NCI-H2081 (cell line): ENCODE data around the gene DCXR.

Source experiments
- DNase-seq, 2 experiments: peaks; one replicate each; lab custom pipeline; 2025; lab: John Stamatoyannopoulos, UW

Gene DCXR

DNA sequence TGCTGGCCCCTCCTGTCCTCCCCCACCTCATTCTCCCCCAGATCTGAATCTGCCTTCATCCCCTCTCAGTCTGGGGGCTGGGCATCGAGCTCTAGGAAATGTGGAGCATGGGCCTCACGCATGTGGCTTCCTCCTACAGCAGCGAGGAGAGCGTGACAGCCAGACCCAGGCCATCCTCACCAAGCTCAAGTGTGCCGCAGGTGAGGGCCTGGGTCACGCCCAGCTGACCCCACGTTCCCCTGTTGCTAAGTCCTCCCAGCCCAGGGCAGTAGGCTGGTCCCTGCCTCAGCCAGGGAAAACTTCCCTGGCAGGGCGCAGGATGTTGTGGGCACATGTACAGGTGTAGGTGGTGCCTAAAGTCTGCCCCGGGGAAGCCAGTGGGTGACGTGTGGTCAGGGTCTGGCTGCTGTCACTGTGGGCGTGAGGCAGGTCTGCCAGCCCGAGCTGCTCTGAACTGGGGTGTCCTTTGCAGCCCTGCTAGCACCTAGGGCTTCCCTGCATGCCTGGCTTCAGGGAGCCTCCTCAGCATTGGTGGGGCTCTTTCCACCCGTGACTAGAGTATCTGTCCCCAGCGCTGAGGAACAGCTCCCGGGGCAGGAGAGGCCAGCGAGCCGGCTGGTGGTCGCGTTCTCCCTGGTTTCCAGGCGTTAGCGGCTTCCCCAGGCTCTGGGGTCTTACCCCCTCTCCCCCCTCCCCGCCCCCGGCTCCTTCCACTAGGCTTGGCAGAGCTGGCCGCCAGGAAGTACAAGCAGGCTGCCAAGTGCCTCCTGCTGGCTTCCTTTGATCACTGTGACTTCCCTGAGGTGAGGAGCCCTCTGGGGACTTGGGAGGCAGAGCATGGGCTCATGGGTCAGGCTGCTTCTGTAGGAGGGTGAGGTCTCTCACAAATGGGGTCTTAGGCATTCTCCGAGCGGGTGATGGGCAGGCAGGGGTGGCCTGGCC, 17.8 kb upstream of the DCXR start:
- DNase-seq, result peak in 1 of 2 experiments; percentile 19

DNA sequence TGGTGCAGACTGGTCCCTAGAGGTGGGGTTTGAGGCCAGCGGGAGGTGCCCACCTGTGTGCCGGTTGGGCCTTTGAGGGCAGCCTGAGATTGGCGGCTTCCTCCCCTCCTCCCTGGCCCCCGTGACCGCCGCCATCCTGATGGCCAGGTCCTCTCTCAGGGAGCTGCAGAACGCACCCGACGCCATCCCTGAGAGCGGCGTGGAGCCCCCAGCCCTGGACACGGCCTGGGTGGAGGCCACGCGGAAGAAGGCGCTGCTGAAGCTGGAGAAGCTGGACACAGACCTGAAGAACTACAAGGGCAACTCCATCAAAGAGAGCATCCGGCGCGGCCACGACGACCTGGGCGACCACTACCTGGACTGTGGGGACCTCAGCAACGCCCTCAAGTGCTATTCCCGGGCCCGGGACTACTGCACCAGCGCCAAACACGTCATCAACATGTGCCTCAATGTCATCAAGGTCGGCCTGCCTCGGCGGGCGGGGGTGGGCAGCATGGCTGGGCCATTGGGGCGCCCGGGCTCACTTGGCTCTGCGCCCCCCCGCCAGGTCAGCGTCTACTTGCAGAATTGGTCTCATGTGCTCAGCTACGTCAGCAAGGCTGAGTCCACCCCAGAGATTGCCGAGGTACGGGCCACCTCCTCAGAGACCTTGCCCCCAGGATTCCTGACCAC, 17.0 kb upstream of the DCXR start:
- no peak for DNase-seq

DNA sequence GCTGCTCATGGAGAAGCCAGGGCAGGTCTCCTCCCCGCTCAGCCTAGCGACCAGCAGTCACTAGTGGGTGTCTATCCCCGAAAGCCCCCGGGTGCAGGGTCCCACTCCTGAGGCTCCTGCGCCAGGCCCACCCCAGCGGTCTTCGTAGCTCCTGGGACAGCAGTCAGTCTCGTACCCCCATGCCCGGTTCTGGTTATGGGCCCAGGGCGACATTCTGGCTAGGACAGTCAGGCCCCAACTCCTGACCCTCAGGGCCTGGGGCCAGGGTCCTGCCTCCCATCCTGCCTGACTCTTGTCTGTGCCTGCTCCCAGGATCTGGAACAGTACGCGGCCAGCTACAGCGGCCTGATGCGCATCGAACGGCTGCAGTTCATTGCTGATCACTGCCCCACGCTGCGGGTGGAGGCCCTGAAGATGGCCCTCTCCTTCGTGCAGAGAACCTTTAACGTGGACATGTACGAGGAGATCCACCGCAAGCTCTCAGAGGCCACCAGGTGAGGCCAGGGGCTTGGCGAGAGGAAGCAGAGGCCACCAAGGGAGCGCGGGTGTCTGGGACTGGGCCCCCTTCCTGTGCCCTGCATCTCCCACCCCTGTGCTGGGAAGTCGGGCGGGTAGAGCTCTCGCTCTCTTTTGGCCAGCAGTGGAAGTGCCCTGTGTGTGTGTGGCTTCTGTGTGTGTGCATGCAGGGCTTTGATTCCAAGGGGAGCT, 16.2 kb upstream of the DCXR start:
- no peak for DNase-seq

DNA sequence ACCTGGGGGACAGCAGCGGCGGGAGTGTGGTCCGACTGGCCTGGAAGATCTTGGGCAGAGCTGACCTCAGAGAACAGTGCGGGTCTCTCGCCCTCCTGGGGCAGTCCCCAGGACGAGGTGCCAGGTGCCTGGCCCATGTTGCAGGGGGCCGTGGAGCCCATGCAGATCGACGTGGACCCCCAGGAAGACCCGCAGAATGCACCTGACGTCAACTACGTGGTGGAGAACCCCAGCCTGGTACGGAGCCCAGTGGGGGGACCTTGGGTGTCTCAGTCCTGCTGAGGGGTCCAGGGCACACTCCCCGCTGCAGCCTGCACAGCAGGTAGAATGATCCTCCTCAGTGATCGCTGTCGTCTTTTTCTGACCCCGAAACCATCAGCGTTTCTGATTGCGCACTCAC, 15.6 kb upstream of the DCXR start:
- no peak for DNase-seq

DNA sequence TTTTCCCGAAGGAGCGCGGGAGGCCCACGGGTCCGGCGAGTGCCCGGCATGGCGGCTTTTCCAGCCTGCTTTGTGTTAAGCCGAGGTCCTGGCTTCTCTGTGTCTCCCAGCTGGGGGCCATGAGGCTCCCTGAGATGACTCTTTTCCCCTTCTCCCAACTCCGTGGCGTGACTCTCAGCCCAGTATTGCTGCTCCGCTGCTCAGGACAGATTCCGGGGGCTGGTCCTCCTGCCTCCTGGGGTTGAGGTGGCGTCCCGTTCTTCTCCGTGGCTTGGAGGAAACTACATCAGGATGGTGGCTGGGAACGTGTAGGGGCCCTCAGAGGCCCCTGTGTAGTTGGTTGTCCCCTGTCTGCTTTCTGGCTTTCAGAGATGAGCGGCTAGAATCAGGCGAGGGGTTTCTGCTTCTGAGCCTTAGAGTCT, 15.2 kb upstream of the DCXR start:
- DNase-seq, result no peak

DNA sequence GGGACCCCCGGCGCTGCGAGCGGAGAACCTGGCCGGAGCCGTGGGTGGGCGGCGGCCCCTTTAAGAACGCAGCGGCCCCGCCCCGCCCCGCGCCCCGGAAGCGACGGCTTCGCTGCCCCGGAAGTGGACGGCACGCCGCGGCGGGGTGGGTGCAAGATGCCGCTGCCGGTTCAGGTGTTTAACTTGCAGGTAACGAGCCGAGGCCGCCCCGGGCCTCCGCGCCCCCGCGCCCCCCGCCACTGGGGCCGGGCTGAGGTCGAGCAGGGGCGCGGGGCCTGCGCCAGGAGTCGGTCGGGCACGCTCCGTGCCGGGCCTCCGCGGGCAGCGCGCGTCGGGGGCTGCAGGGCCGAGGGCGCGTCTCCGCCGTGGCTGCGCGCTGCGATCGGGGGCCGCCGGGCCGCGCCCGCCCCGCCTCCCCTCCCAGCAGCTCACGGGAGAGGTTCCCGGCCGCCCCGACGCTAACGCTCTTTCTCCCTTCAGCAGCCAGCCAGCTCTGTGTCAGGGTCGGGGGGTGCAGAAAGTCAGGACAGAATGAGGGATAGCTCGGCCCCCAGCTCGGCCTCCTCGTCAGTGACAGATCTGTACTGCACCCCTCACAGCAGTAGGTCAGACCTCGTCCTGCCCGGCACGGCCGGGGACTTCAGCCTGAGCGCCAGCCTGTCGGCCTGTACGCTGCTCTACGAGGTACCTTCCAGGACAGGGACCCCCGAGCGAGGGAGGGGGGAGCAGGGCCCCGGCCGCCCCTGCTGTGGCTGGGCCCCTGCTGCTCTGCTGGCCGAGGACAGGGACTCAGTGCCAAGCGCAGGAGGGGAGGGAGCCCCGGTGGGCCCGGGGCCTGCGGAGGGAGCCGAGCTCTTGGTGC, 14.5 kb upstream of the DCXR start, which contains the start of the genes GPS1 and RFNG:
GPS1 (plus strand) TSS at position 123 of the 862 bp plus-strand sequence; CDS start at position 157, 34 bp downstream.
RFNG (minus strand) TSS at position 36 of the 862 bp plus-strand sequence. CDS start 45 bp downstream, outside the sequence.
- DNase-seq, result peak; percentile 72 to 77

DNA sequence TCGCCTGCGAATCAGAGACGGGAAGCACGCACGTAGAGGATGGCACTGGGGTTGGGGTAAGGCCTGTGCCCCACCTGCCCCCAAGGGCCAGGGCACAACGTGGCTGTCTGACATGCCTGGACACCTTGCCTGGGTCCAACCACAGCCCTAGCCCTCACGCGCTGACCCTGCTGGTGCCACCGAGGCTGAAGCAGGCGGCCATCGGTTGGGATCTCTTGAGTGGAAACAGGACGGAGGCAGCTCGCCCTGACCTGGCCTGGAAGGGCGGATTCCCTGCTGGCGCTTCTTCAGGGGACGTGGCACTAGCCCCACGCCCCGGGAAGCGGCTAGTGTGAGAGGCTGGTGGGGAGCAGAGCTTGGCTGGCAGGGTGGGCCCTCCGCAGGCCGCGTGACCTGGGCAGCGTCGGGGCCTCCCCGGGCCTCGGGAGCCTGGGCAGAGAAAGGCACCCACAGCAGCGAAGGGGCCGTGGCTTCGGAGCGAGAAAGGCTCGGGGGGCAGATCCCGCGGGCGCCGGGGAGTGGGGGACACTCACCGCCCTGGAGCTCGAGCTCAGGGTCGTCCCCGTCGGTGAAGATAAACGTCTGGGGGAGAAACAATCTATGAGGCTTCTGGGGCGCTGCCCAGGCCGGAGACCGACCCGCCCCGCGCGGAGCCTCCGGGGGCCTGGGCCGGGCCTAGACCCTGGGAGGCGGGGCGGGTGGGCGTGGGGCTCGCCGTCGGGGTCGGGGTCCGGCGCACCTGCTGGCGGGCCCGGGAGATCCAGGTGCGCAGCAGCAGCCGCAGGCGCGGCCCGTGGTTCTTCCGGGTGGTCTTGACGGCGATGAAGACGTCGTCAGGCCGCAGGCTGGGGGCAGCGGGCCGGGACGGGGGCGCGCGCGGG, 13.5 kb upstream of the DCXR start:
- no peak for DNase-seq

DNA sequence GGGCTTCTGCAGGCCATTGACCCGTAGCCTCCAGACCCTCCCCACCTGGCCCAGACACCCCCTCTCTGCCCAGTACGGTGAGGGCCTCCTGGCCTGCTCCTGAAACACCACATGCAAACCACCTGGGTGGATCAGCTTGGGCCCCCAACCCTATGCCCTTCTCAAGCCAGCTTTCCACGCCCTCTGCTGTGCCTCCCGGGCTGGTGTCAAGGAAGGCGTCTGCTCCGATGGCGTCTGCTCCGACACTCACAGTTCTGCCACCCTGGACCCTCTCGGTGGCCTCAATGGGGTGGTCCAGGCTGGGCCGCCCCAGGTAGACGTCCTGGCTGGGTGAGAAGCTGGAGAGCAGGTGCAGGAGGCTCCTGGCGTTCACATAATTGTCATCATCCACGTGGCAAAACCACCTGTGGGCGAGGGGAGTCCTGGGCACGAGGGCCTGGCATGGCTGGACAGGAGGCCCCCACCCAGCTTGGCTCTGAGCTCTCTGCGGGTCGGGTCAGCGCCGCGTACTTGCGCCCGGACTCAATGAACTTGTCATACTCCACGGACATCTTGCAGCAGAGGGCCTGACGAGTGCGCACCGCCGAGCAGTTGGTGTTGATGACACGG, 12.8 kb upstream of the DCXR start:
- DNase-seq, result no peak

DNA sequence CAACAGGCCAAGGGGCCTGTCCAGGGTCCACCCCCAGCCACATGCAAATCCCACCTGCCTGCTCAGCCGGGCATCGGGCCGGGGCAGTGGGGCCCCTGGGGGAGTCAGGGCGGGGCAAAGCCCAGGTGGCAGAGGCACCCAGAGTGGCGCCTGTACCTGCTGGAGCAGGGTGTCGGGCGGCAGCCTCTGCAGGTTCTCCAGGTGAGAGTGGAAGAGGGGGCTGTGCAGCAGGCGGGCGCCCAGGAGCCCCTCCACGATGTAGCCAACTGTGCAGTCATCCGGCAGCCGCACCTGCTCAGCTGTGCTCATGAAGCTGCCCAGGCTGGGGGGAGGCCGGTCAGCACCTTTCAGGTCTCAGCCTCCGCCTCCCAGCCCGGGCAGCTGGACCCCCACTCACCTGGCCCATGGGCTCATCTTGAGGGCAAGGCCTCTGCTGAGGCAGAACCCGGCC, 12.0 kb upstream of the DCXR start:
- DNase-seq, result no peak

DNA sequence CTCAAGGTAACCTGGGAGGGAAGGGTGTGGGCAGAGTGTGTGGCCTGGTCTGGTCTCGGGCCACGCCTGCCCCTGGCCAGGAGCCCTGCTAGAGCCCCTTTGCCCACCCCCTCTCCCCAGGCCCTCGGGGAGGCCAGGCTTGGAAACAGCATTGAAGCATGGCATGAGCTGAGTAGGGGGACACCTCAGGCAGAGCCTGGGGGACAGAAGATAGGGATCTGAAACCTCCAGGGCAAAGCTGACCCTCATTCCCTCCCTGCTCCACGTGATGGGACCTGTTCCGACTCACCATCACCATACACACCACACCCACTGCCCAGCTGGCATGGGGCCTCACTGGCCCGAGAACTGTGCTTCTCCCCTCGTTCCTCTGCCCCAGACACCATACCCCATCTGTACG, 11.6 kb upstream of the DCXR start:
- no peak for DNase-seq

DNA sequence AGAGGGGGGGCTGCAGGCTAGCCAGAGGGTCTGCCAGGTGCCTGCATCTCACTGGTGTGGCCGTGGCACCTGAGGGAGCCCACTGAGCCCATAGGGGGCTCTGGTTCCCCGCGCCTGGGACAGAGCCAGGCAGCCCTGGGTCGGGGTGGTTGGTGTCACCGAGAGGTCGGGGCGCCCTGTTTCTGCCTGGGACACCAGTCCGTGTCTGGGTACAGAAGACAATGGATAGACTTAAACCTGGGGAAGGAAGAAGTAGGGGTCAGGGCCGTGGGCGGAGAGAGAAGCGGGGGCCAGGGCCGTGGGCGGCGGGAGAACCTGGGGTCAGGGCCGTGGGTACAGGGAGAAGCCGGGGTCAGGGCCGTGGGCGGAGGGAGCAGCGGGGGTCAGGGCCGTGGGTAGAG, 11.1 kb upstream of the DCXR start:
- DNase-seq, result no peak

DNA sequence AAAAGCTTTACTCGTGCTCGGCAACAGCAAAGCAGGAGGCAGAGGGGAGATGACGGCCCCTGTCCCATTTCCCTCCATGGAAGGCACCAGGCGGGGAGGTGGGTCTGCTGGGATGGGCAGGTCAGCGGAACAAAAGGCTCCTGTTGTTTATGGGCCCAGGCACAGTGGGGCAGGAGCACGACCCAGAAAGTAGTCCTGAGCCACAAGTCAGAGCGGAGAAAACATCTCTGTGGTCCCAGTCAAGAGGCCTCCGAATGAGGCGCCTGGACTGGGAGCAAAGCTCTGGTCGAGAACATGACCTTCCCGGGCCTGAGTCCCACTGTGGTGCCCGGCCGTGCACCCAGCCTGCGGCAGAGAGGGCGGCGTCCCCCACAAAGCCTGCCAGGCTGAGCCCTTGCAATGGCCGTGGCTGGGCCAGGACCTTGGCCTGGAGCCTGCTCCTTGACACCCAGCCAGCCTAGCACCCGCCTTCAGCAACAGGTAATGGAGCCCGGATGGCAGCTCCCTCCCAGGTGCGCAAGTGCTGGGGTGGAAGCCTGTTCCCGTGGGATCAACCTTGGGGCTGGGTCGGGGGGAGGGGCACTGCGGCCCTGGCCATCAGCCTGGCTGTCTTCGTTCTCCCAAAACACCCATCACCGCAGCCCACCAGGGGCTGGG, 10.5 kb upstream of the DCXR start:
- no peak for DNase-seq

DNA sequence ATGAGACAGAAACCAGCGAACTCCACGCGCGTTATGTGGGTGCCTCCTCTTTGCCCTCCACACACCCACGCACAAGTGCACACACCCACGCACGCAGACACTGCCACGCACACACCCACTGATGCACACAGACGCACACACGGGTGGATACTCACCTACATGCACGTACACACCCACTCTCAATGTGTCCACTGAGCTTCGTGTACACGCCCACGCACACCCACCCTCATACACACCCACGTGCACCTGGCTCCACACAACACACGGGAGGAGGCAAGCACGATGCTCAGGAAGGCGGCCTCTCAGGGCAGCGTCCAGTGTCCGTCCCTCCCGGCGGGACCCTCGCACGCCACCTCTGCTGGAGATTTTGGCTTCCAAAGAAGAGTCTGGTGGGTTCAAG, 9.9 kb upstream of the DCXR start:
- DNase-seq, result no peak

DNA sequence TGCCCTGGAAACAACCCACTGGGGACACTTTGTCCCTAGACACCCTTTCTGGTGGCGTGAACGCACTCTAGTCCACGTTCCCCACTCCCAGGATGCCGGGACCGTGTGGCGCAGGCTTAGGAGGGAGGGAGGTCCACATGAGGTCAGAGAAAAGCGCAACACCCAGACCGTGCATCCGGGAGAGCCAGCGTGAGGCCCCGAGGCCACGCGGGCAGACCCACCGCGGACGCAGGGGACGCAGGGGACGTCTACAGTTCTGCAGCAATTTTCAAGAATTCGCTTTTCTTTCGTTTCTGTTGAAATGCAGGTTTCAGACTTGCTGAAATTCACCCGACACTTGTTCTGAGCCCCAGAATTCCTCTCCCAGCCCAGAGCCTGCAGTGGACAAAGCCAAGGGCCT, 9.4 kb upstream of the DCXR start:
- DNase-seq, result no peak

DNA sequence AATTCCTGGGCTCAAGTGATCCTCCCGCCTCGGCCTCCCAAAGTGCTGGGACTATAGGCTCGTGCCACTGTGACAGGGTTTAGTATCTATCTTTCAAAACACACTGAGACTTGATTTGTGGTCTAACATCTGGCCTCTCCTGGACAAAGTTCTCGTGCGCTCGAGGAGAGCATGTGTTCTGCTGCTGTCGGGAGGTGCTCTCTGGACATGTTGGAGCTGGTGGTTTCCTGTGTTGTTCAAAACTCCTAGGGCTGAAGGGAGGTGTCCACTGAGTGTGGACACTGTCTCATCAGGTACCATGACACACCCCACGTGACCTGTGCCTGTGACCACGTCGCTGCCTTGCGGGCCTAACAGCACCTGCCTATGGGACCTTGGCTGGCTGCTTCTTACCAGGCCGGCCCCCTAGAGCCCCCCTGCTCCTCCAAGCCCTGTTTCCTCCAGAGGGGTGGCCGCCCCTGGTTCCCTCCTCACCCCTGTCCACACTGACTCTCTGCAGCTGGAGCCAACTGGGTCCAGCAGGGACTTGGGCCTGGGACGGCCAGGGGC, 8.5 kb upstream of the DCXR start:
- no peak for DNase-seq

DNA sequence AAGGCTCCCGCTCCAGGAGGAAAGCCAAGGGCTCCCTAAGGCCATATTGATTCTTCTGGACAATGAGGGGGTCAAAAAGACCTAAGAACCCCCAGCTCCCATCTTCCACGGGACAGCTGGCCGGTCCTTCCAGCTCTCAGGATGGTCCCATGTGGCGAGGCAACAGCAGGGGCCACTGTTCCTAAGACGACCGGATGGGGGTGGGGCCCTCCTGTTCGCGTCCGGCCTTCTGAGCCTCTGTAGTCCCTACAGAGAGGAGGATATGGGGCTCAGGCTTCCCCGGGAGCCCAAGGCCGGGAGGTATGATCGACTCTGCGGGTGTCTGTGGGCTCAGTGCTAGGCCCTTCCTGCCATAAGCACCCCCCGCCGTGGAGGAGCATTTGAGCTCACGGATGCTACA, 6.0 kb upstream of the DCXR start:
- DNase-seq, result no peak

DNA sequence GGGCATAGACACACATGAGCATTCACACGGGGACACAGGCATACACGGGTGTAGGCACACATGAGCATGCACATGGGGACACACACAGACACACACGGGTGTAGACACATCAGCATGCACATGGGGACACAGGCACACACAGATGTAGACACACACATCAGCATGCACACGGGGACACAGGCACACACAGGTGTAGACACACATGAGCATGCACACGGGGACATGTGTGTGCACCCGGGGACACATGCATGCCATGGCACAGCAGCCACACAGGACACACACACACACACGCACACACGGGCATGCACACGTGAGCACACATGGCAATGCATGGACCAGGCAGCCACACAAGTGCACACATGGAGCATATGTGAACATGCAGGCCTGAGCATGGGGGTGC, 5.2 kb upstream of the DCXR start:
- no peak for DNase-seq

DNA sequence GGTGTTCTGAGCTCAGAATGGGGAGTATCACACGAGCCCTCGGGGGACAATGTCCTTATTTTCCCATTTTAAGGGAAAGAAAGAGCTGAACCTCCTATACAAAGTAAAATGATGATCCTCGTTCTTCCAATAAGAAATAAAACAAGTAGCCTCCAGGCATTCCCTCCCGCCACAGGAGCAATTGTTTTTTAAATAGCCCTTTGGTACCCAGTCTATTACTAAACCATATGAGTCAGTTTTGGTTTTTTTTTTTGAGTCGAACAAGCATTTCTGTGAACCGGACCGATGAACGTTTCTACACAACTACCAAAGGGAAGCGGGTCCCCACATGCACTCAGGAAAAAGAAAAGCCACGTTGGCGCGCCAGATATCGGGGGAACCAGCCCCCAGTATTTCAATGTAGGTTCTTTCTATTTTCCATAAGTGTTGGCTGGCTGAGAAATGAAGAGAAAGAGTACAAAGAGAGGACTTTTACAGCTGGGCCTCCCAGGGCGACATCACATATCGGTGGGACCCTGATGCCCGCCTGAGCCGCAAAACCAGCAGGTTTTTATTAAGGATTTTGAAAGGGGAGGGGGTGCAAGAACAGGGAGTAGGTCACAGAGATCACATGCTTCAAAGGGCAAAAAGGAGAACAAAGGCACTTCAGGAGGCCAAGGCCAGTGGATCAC, 3.8 kb upstream of the DCXR start:
- DNase-seq, result no peak
